Measurements from ENCODE around the gene TNK1. TPM values are rescaled to one million over a fixed set of nuclear protein-coding genes. Genes with fewer than 3 reads are reported as not detected.
A peak's percentile ranks its signal among the peaks of the same experiment; 100 is the strongest.

TNK1 gene
- total and polyA plus RNA-seq, 2 experiments from 2014 or later, result 6.1 to 8.9 TPM

GRCh38 chr17:7356756-7357155 lies 24.1 kb upstream of the TNK1 start:
- H3K4me3 ChIP-seq, result peak overlapping the region; percentile 48; the same call in 1 of the 2 replicates
- H3K4me2 ChIP-seq, result peak overlapping the region; percentile 75; the same call in 1 of the 2 replicates
- no peak for DNase-seq (ENCODE audit: low spot score)

More at GRCh38 chr17:7356756-7357155, 24.1 kb upstream of the TNK1 start:
- Mint-ChIP-seq H3K27ac (no peak overlapping the region), H3K9me3 (no peaks in the 10 kb centered on the region), H3K36me3 (ENCODE audit: low read depth) (peaks cover 4% of the 10 kb centered on the region; the same call in 1 of the 3 replicates), H3K4me3 (peak overlapping the region; percentile 24; the same call in 1 of the 3 replicates), H3K27me3 (ENCODE audit: insufficient read depth, low read depth, poor library complexity) (peaks cover 24% of the 10 kb centered on the region), H3K4me1 (peaks cover 18% of the 10 kb centered on the region)
- H3F3A ChIP-seq (replicated peaks; ENCODE audit: low read depth), result peaks cover 6% of the 10 kb centered on the region
- no peaks in the 10 kb centered on the region; the same call in 1 of the 2 replicates for H4K20me1 ChIP-seq (replicated peaks; ENCODE audit: insufficient read depth)
- no peaks in the 10 kb centered on the region for H3K27me3 ChIP-seq (ENCODE audit: insufficient read depth)
- no peaks in the 10 kb centered on the region for H3K9me2 ChIP-seq (ENCODE audit: insufficient read depth)
- H3K79me2 ChIP-seq (replicated peaks; ENCODE audit: insufficient read depth), result no peaks in the 10 kb centered on the region
- no peak for TF ChIP-seq CREB1 (CRISPR knock-in tag; IDR thresholded peaks at IDR 0.05; ENCODE audit: low read depth)
- no peak for TF ChIP-seq JUNB (IDR thresholded peaks at IDR 0.05; ENCODE audit: unreplicated experiment)
- TF ChIP-seq, protein P1, sequence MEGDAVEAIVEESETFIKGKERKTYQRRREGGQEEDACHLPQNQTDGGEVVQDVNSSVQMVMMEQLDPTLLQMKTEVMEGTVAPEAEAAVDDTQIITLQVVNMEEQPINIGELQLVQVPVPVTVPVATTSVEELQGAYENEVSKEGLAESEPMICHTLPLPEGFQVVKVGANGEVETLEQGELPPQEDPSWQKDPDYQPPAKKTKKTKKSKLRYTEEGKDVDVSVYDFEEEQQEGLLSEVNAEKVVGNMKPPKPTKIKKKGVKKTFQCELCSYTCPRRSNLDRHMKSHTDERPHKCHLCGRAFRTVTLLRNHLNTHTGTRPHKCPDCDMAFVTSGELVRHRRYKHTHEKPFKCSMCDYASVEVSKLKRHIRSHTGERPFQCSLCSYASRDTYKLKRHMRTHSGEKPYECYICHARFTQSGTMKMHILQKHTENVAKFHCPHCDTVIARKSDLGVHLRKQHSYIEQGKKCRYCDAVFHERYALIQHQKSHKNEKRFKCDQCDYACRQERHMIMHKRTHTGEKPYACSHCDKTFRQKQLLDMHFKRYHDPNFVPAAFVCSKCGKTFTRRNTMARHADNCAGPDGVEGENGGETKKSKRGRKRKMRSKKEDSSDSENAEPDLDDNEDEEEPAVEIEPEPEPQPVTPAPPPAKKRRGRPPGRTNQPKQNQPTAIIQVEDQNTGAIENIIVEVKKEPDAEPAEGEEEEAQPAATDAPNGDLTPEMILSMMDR (conservative IDR thresholded peaks at IDR 0.05; ENCODE audit: low read depth in 2 of 2), result no peak
- no peak for TF ChIP-seq EZH2phosphoT487 (IDR thresholded peaks at IDR 0.05; ENCODE audit: unreplicated experiment)
- TF ChIP-seq, protein P2, sequence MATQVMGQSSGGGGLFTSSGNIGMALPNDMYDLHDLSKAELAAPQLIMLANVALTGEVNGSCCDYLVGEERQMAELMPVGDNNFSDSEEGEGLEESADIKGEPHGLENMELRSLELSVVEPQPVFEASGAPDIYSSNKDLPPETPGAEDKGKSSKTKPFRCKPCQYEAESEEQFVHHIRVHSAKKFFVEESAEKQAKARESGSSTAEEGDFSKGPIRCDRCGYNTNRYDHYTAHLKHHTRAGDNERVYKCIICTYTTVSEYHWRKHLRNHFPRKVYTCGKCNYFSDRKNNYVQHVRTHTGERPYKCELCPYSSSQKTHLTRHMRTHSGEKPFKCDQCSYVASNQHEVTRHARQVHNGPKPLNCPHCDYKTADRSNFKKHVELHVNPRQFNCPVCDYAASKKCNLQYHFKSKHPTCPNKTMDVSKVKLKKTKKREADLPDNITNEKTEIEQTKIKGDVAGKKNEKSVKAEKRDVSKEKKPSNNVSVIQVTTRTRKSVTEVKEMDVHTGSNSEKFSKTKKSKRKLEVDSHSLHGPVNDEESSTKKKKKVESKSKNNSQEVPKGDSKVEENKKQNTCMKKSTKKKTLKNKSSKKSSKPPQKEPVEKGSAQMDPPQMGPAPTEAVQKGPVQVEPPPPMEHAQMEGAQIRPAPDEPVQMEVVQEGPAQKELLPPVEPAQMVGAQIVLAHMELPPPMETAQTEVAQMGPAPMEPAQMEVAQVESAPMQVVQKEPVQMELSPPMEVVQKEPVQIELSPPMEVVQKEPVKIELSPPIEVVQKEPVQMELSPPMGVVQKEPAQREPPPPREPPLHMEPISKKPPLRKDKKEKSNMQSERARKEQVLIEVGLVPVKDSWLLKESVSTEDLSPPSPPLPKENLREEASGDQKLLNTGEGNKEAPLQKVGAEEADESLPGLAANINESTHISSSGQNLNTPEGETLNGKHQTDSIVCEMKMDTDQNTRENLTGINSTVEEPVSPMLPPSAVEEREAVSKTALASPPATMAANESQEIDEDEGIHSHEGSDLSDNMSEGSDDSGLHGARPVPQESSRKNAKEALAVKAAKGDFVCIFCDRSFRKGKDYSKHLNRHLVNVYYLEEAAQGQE (IDR thresholded peaks at IDR 0.05; ENCODE audit: unreplicated experiment), result no peak
- TF ChIP-seq EZH2 (IDR thresholded peaks at IDR 0.05; ENCODE audit: low read depth, unreplicated experiment), result no peak
- TF ChIP-seq ZNF114 (CRISPR knock-in tag; IDR thresholded peaks at IDR 0.05), result no peak
- no peak for TF ChIP-seq ZNF331 (CRISPR knock-in tag; IDR thresholded peaks at IDR 0.05; ENCODE audit: low read depth)
- TF ChIP-seq NANOG (IDR thresholded peaks at IDR 0.05; ENCODE audit: borderline replicate concordance), result no peak
- no peak for TF ChIP-seq POLR2AphosphoS5 (IDR thresholded peaks at IDR 0.05; ENCODE audit: low read depth)
- TF ChIP-seq STAT1 (IDR thresholded peaks at IDR 0.05; ENCODE audit: unreplicated experiment), result no peak
- no peak for TF ChIP-seq ZNF462 (CRISPR knock-in tag; IDR thresholded peaks at IDR 0.05)
- TF ChIP-seq ETS1 (IDR thresholded peaks at IDR 0.05), result no peak
- H3K4me1 ChIP-seq (ENCODE audit: insufficient read depth), result peaks cover 18% of the 10 kb centered on the region
- H3K27ac ChIP-seq (ENCODE audit: low read depth), result no peak overlapping the region
- peak overlapping the region; percentile 97 for H2AFZ ChIP-seq
- no peak for ATAC-seq
- no peaks in the 10 kb centered on the region for H3K36me3 ChIP-seq (ENCODE audit: insufficient read depth)
